H1 (cell line): Measurements from ENCODE around the gene CTDNEP1. TPM values are rescaled to one million over a fixed set of nuclear protein-coding genes. Genes with fewer than 3 reads are reported as not detected.

Experiments
- CTCF ChIA-PET: fragments of 300-600 bp; sonication (Branson Sonifier 250); formaldehyde crosslinking; loops from one replicate; lab custom pipeline; 2021; ENCODE audit not compliant: partially characterized antibody; lab: Charles Lee
- POLR2A ChIA-PET: fragments of 300-600 bp; sonication (Branson Sonifier 250); formaldehyde crosslinking; loops from one replicate; lab custom pipeline; 2021; ENCODE audit warnings: inconsistent platforms; ENCODE audit not compliant: partially characterized antibody; lab: Charles Lee
- DNase-seq, 2 experiments: peaks; one replicate each; pipeline versions ENCODE4 v3.0.0 to v3.0.0-alpha.2; 2010 to 2022; ENCODE audit warnings: low spot score in 2 of 2, low read depth in 1 of 2, mixed read lengths in 1 of 2
- FAIRE-seq: peaks from 2 replicates; lab custom pipeline; 2011; peaks lifted over from hg19 to GRCh38; lab: Jason Lieb, UNC
- H2AFZ ChIP-seq: 2 replicates; pipeline ENCODE4 v1.8.1; 2012; ENCODE audit warnings: low read length, inconsistent platforms
- H2AK5ac ChIP-seq: 2 replicates; pipeline ENCODE4 v1.6.1; 2013; ENCODE audit warnings: low read depth, low read length
- H2BK120ac ChIP-seq: replicated peaks from 2 replicates; pipeline ENCODE3; 2013; ENCODE audit warnings: low read depth, low read length, inconsistent platforms
- H2BK12ac ChIP-seq: 2 replicates; pipeline ENCODE4 v1.6.1; 2013; ENCODE audit warnings: low read depth, low read length
- H2BK15ac ChIP-seq: 2 replicates; pipeline ENCODE4 v1.6.1; 2013; ENCODE audit warnings: low read length
- H2BK20ac ChIP-seq: 2 replicates; pipeline ENCODE4 v1.6.1; 2013; ENCODE audit warnings: low read length
- H2BK5ac ChIP-seq: 2 replicates; pipeline ENCODE4 v1.6.1; 2013; ENCODE audit warnings: low read depth, low read length
- H3K14ac ChIP-seq: 2 replicates; pipeline ENCODE4 v1.6.1; 2013; ENCODE audit warnings: inconsistent platforms; ENCODE audit not compliant: insufficient read length
- H3K18ac ChIP-seq: 2 replicates; pipeline ENCODE4 v1.6.1; 2013; ENCODE audit warnings: low read length; ENCODE audit errors: extremely low read depth
- H3K23ac ChIP-seq: 2 replicates; pipeline ENCODE4 v1.6.1; 2013; ENCODE audit warnings: inconsistent platforms; ENCODE audit not compliant: insufficient read length
- H3K23me2 ChIP-seq: 2 replicates; pipeline ENCODE4 v1.6.1; 2013; ENCODE audit warnings: low read depth, low read length
- H3K27ac ChIP-seq: 2 replicates; pipeline ENCODE4 v1.6.1; 2011; ENCODE audit warnings: low read depth, low read length, inconsistent platforms
- H3K27me3 ChIP-seq, 4 experiments: replicated peaks in 1 of 4; 1 replicate in 1 of 4; 2 replicates in 3 of 4; pipeline versions ENCODE4 v1.6.1 to v1.8.1; 2011 to 2013; ENCODE audit warnings: low read length in 3 of 4, mild to moderate bottlenecking in 3 of 4, inconsistent platforms in 2 of 4, mixed read lengths in 2 of 4, moderate library complexity in 1 of 4; ENCODE audit not compliant: control insufficient read depth in 3 of 4, insufficient read depth in 3 of 4; ENCODE audit errors: extremely low read depth in 1 of 4
- H3K36me3 ChIP-seq, 4 experiments: 2 replicates each; pipeline versions ENCODE4 v1.6.1 to v1.8.1; 2011 to 2013; ENCODE audit warnings: mild to moderate bottlenecking in 4 of 4, low read length in 3 of 4, moderate library complexity in 2 of 4, control low read depth in 1 of 4, inconsistent platforms in 1 of 4; ENCODE audit not compliant: insufficient read depth in 4 of 4, control insufficient read depth in 2 of 4
- H3K4ac ChIP-seq: replicated peaks from 2 replicates; pipeline ENCODE3; 2013; ENCODE audit warnings: low read length, low read depth, mixed read lengths, inconsistent platforms; ENCODE audit not compliant: insufficient read length
- H3K4me1 ChIP-seq, 4 experiments: replicated peaks in 1 of 4; 1 replicate in 1 of 4; 2 replicates in 3 of 4; pipeline versions ENCODE4 v1.6.1 to v1.8.1; 2011 to 2013; ENCODE audit warnings: low read length in 3 of 4, inconsistent platforms in 2 of 4, mixed read lengths in 1 of 4; ENCODE audit not compliant: insufficient read depth in 4 of 4, control insufficient read depth in 3 of 4
- H3K4me2 ChIP-seq, 2 experiments: 2 replicates each; pipeline versions ENCODE4 v1.6.1 to v1.8.1; 2011 to 2013; ENCODE audit warnings: low read depth in 2 of 2, low read length in 2 of 2, control low read depth in 1 of 2, inconsistent platforms in 1 of 2, mild to moderate bottlenecking in 1 of 2; ENCODE audit not compliant: insufficient read depth in 1 of 2
- H3K4me3 ChIP-seq, 4 experiments: fragments of 200-600, 300-600 bp in 1 of 4; sonication (generic), shearing (Covaris generic), sonication (Bioruptor Twin) in 1 of 4; 2 replicates each; pipeline versions ENCODE4 v1.5.1 to v1.8.1; 2011 to 2016; ENCODE audit warnings: low read length in 4 of 4, low read depth in 3 of 4, control low read depth in 2 of 4, inconsistent platforms in 2 of 4, mild to moderate bottlenecking in 2 of 4, mixed read lengths in 1 of 4, moderate library complexity in 1 of 4; ENCODE audit not compliant: insufficient read depth in 2 of 4; ENCODE audit errors: extremely low read depth in 1 of 4
- H3K56ac ChIP-seq: replicated peaks from 2 replicates; pipeline ENCODE3; 2013; ENCODE audit warnings: low read depth, mild to moderate bottlenecking, mixed read lengths, low read length, inconsistent platforms; ENCODE audit not compliant: insufficient read length
- H3K79me1 ChIP-seq: 2 replicates; pipeline ENCODE4 v1.6.1; 2013; ENCODE audit warnings: low read depth, low read length, control low read depth
- H3K79me2 ChIP-seq, 2 experiments: 2 replicates each; pipeline versions ENCODE4 v1.6.1 to v1.8.1; 2012 to 2013; ENCODE audit warnings: low read length in 2 of 2, mild to moderate bottlenecking in 2 of 2, inconsistent platforms in 1 of 2; ENCODE audit not compliant: insufficient read depth in 2 of 2, control insufficient read depth in 1 of 2
- H3K9ac ChIP-seq, 4 experiments: replicated peaks in 1 of 4; 1 replicate in 1 of 4; 2 replicates in 3 of 4; pipeline versions ENCODE4 v1.6.1 to v1.8.1; 2011 to 2013; ENCODE audit warnings: low read depth in 3 of 4, low read length in 3 of 4, control low read depth in 2 of 4, mild to moderate bottlenecking in 2 of 4, moderate library complexity in 2 of 4, inconsistent platforms in 1 of 4; ENCODE audit errors: extremely low read depth in 1 of 4
- H3K9me3 ChIP-seq, 2 experiments: 2 replicates each; pipeline versions ENCODE4 v1.6.1 to v1.8.1; 2012 to 2013; ENCODE audit warnings: mild to moderate bottlenecking in 2 of 2, moderate library complexity in 2 of 2, control low read depth in 1 of 2, inconsistent platforms in 1 of 2, low read depth in 1 of 2, low read length in 1 of 2, mixed read lengths in 1 of 2; ENCODE audit not compliant: insufficient read depth in 2 of 2
- H4K20me1 ChIP-seq, 2 experiments: replicated peaks in 1 of 2; 2 replicates each; pipeline versions ENCODE3 to v1.8.1; 2011 to 2013; ENCODE audit warnings: inconsistent platforms in 2 of 2, low read length in 2 of 2, mild to moderate bottlenecking in 1 of 2; ENCODE audit not compliant: insufficient read depth in 2 of 2, control insufficient read depth in 1 of 2
- H4K5ac ChIP-seq: 2 replicates; pipeline ENCODE4 v1.6.1; 2013; ENCODE audit warnings: low read length, low read depth, mixed read lengths, inconsistent platforms; ENCODE audit not compliant: insufficient read length
- H4K8ac ChIP-seq: 2 replicates; pipeline ENCODE4 v1.8.0; 2013; ENCODE audit warnings: mild to moderate bottlenecking, moderate library complexity, low read length, inconsistent platforms; ENCODE audit not compliant: insufficient read depth; ENCODE audit errors: extremely low read depth
- H4K91ac ChIP-seq: replicated peaks from 2 replicates; pipeline ENCODE3; 2013; ENCODE audit warnings: low read length, mixed read lengths, inconsistent platforms; ENCODE audit not compliant: insufficient read length
- ASH2L ChIP-seq: fragments of 200-600, 300-600 bp; sonication (generic); IDR thresholded peaks from one replicate; pipeline ENCODE4 v1.7.1; 2017; ENCODE audit warnings: low read length
- BCL11A ChIP-seq, 2 experiments: IDR thresholded peaks; one replicate each; pipeline ENCODE4 v1.6.1; 2011; ENCODE audit warnings: low read depth in 2 of 2, low read length in 2 of 2, mild to moderate bottlenecking in 2 of 2
- EZH2 ChIP-seq: fragments of 200-600 bp; sonication (generic); IDR thresholded peaks from 2 replicates; pipeline ENCODE4 v1.7.1; 2012; ENCODE audit warnings: low read depth, mild to moderate bottlenecking, moderate library complexity, low read length, inconsistent platforms; ENCODE audit not compliant: severe bottlenecking
- MAX ChIP-seq: IDR thresholded peaks from 2 replicates; pipeline ENCODE4 v1.6.1; 2012; ENCODE audit warnings: inconsistent platforms
- POLR2A ChIP-seq, 2 experiments: IDR thresholded peaks; 1 replicate in 1 of 2; 2 replicates in 1 of 2; pipeline ENCODE4 v1.6.1; 2011; ENCODE audit warnings: low read depth in 2 of 2, low read length in 2 of 2, mild to moderate bottlenecking in 2 of 2; ENCODE audit errors: control extremely low read depth in 1 of 2
- RAD21 ChIP-seq, 2 experiments: IDR thresholded peaks in 1 of 2; conservative IDR thresholded peaks in 1 of 2; 2 replicates each; pipeline ENCODE4 v1.6.1; 2011; ENCODE audit warnings: low read depth in 2 of 2, low read length in 2 of 2, improper control_type of control experiment in 1 of 2, inconsistent platforms in 1 of 2, mild to moderate bottlenecking in 1 of 2, moderate library complexity in 1 of 2
- SAP30 ChIP-seq: fragments of 300-600 bp; sonication (generic); IDR thresholded peaks from 2 replicates; pipeline ENCODE4 v1.7.1; 2012; ENCODE audit warnings: low read length, moderate library complexity, mild to moderate bottlenecking, inconsistent platforms; ENCODE audit not compliant: insufficient read depth, insufficient replicate concordance
- SIN3A ChIP-seq, 2 experiments: IDR thresholded peaks in 1 of 2; conservative IDR thresholded peaks in 1 of 2; 2 replicates each; pipeline ENCODE4 v1.6.1; 2011 to 2012; ENCODE audit warnings: low read length in 2 of 2, improper control_type of control experiment in 1 of 2, low read depth in 1 of 2, mild to moderate bottlenecking in 1 of 2
- SIRT6 ChIP-seq: IDR thresholded peaks from one replicate; pipeline ENCODE4 v1.7.1; 2012; ENCODE audit warnings: low read length, inconsistent platforms
- SP1 ChIP-seq: IDR thresholded peaks from 2 replicates; pipeline ENCODE4 v1.6.1; 2011; ENCODE audit warnings: low read depth, low read length
- SP4 ChIP-seq: IDR thresholded peaks from 2 replicates; pipeline ENCODE4 v1.6.1; 2012; ENCODE audit warnings: low read length, inconsistent platforms
- SRF ChIP-seq: IDR thresholded peaks from 2 replicates; pipeline ENCODE4 v1.6.1; 2011; ENCODE audit warnings: mild to moderate bottlenecking, low read depth, low read length, moderate library complexity
- TBP ChIP-seq: IDR thresholded peaks from 2 replicates; pipeline ENCODE4 v1.6.1; 2011; ENCODE audit warnings: low read depth, low read length, improper control_type of control experiment
- WGBS, 2 experiments: shearing (Covaris generic) in 1 of 2; methylation state at CpG; one replicate each; pipeline versions ENCODE4 v1.1.6 to v1.1.7; 2013 to 2015; ENCODE audit warnings: low lambda C conversion rate in 2 of 2, mixed read lengths in 2 of 2, inconsistent platforms in 1 of 2, low coverage in 1 of 2, missing lambda C conversion rate in 1 of 2; ENCODE audit not compliant: insufficient replicate concordance in 2 of 2, insufficient coverage in 1 of 2, insufficient read length in 1 of 2; ENCODE audit errors: extremely low coverage in 1 of 2, missing lambda C conversion rate in 1 of 2; 5-methylcytosine and 5-hydroxymethylcytosine counted together
- polyA plus RNA-seq, 7 experiments: library from polyadenylated mRNA; depleted of rRNA in 3 of 7; stranded (reverse) in 5 of 7; unstranded in 2 of 7; fragments of >200 nt in 5 of 7; fragments of 200-250 nt in 2 of 7; gene quantifications; 1 replicate in 5 of 7; 2 replicates in 1 of 7; 4 replicates in 1 of 7; pipeline versions ENCODE4 v1.2.1 to v1.2.3, GENCODE V29; 2011 to 2013; ENCODE audit warnings: missing spikeins in 2 of 7, mixed read lengths in 2 of 7
- total RNA-seq: library from RNA; stranded (reverse); fragmentation: NEBNext Ultra II Directional; extraction: Animal tissue kit (Norgen Biotek cat#: 25700); gene quantifications from 2 replicates; pipeline ENCODE4 v1.2.1, GENCODE V29; 2021

Gene CTDNEP1
- total and polyA plus RNA-seq, 2 of the 8 experiments (the other 6 are each of a cell fraction or from before 2014, with no cell fraction given): 114 to 123 TPM

GRCh38 chr17:7213895-7214299 lies 37.6 kb downstream of the CTDNEP1 start:
- Histone ChIP-seq H3K27me3 (no peaks in the 10 kb centered on the region), H2BK12ac (0 out of 2 replicates have a peak overlapping the region, but pooled peaks have one; percentile 50), H2AK5ac (no peak overlapping the region), H3K27ac (peak overlapping the region; percentile 86), H2BK20ac (no peak overlapping the region), H3K4me3 (peak overlapping the region; percentile 26 to 68 (median 46); a peak in 6 of 8 replicates), H3K4ac (no peak overlapping the region), H3K4me2 (peak overlapping the region; percentile 69 to 87), H4K8ac (no peak overlapping the region), H3K4me1 (peaks cover 9 to 50% (median 29%) of the 10 kb centered on the region in 4 experiments), H2AFZ (no peak overlapping the region), H3K9me3 (no peaks in the 10 kb centered on the region), H2BK5ac (peak overlapping the region; percentile 52; the same call in 1 of the 2 replicates), H3K23me2 (peaks cover 26% of the 10 kb centered on the region; the same call in 1 of the 2 replicates), H3K23ac (no peak overlapping the region), H4K20me1 (no peaks in the 10 kb centered on the region), H3K18ac (no peak overlapping the region; the same call in 1 of the 2 replicates), H2BK120ac (no peak overlapping the region), H4K91ac (no peak overlapping the region), H3K79me2 (peaks cover 0 to 49% of the 10 kb centered on the region in 2 experiments; a peak in 2 of 4 replicates), H3K56ac (no peak overlapping the region), H2BK15ac (no peak overlapping the region), H3K36me3 (no peaks in the 10 kb centered on the region), H3K9ac (peak overlapping the region in 2 of 4 experiments; percentile 66 to 71; a peak in 4 of 7 replicates), H3K14ac (no peak overlapping the region), H4K5ac (no peak overlapping the region), H3K79me1 (peaks cover 6% of the 10 kb centered on the region; the same call in 1 of the 2 replicates)
- ChIA-PET POLR2A (interaction anchor here (0.7 to 3.7 kb wide), 21 partner anchors 8 to 190 kb away, joined by 3 to 22 read pairs (median 4); partner anchors contain the start of genes CLDN7, CTDNEP1, DVL2 and ELP5), CTCF (interaction anchor here (0.6 to 2.1 kb wide), 13 partner anchors 11 to 172 kb away, joined by 3 to 16 read pairs (median 3); partner anchors contain the start of genes DVL2, GABARAP, PHF23 and SLC16A11)
- peak; percentile 92 to 95 for DNase-seq
- FAIRE-seq: peak; percentile 99
- WGBS, 2 experiments: 1% methylated on average over 15 of the region's 15 CpGs; no CpG with 5 or more reads in 1 of the 2 experiments
- peak; percentile 92 for TF ChIP-seq SP1
- no peak for TF ChIP-seq POLR2A (IDR thresholded peaks at IDR 0.05; ENCODE audit: control extremely low read depth in 1 of 2, low read depth in 2 of 2, low read length in 2 of 2)
- TF ChIP-seq SAP30: peak; percentile 39
- peak; percentile 21; the same call in 1 of the 2 replicates for TF ChIP-seq SRF
- peak; percentile 82 for TF ChIP-seq SP4
- peak; percentile 25 for TF ChIP-seq ASH2L
- no peak for TF ChIP-seq MAX
- no peak for TF ChIP-seq BCL11A (IDR thresholded peaks at IDR 0.05; ENCODE audit: low read depth in 2 of 2, low read length in 2 of 2)
- no peak for TF ChIP-seq TBP
- peak; percentile 67 to 96; a peak in 2 of 4 replicates for TF ChIP-seq SIN3A (conservative IDR thresholded peaks at IDR 0.05 in 1 of 2, IDR thresholded peaks at IDR 0.05 in 1 of 2; ENCODE audit: low read depth in 1 of 2, low read length in 2 of 2)
- peak; percentile 53 to 63 for TF ChIP-seq RAD21 (IDR thresholded peaks at IDR 0.05 in 1 of 2, conservative IDR thresholded peaks at IDR 0.05 in 1 of 2; ENCODE audit: low read depth in 2 of 2, low read length in 2 of 2)
- TF ChIP-seq SIRT6: no peak
- no peak for TF ChIP-seq EZH2
